HepG2 (cell line): ENCODE results near the gene NCAPD2. TPM values are rescaled to one million over a fixed set of nuclear protein-coding genes. Genes with fewer than 3 reads are reported as not detected.

Experiments
- ELF3 ChIP-seq: IDR thresholded peaks from 2 replicates; pipeline ENCODE4 v1.6.1; 2016; ENCODE audit warnings: missing genetic modification reagents, missing compliant biosample characterization
- FLYWCH1 ChIP-seq: sonication (generic); formaldehyde crosslinking; IDR thresholded peaks from 2 replicates; pipeline ENCODE4 v1.8.1; 2023; ENCODE audit warnings: mild to moderate bottlenecking, missing genetic modification reagents
- FOXK2 ChIP-seq: fragments of 450-650 bp; IDR thresholded peaks from 2 replicates; pipeline ENCODE4 v1.6.1; 2016
- FOXP1 ChIP-seq, 2 experiments: fragments of 450-650 bp in 1 of 2; IDR thresholded peaks; 2 replicates each; pipeline ENCODE4 v1.6.1; 2017 to 2018; ENCODE audit warnings: antibody characterized with exemption in 1 of 2
- KDM2A ChIP-seq: sonication (generic); formaldehyde crosslinking; IDR thresholded peaks from 2 replicates; pipeline ENCODE4 v1.4.0; 2020; ENCODE audit warnings: low read depth, missing genetic modification reagents, borderline replicate concordance
- KLF15 ChIP-seq: sonication (generic); formaldehyde crosslinking; IDR thresholded peaks from 2 replicates; pipeline ENCODE4 v1.8.1; 2023; ENCODE audit warnings: borderline replicate concordance, mild to moderate bottlenecking, inconsistent platforms, missing genetic modification reagents, mixed read lengths
- MTA1 ChIP-seq: sonication (generic); formaldehyde crosslinking; IDR thresholded peaks from 2 replicates; pipeline ENCODE4 v1.4.0; 2020; ENCODE audit warnings: missing genetic modification reagents, mild to moderate bottlenecking, borderline replicate concordance
- PHF8 ChIP-seq: sonication (generic); formaldehyde crosslinking; IDR thresholded peaks from 2 replicates; pipeline ENCODE4 v1.5.0; 2020; ENCODE audit warnings: missing genetic modification reagents
- SYNCRIP ChIP-seq: fragments of 200-400 bp; formaldehyde crosslinking; IDR thresholded peaks from 2 replicates; pipeline ENCODE4 v1.6.1; 2018; ENCODE audit warnings: mild to moderate bottlenecking, low read depth, low read length; ENCODE audit not compliant: insufficient read depth
- TAF1 ChIP-seq: sonication (generic); formaldehyde crosslinking; IDR thresholded peaks from 2 replicates; pipeline ENCODE4 v1.4.0; 2020; ENCODE audit warnings: missing genetic modification reagents
- TARDBP ChIP-seq: sonication (generic); formaldehyde crosslinking; IDR thresholded peaks from 2 replicates; pipeline ENCODE4 v1.8.0; 2022; ENCODE audit warnings: mild to moderate bottlenecking, missing genetic modification reagents
- ZNF205 ChIP-seq: IDR thresholded peaks from 2 replicates; pipeline ENCODE4 v1.6.1; 2018; ENCODE audit warnings: missing biosample characterization, missing genetic modification reagents
- ZNF263 ChIP-seq: sonication (generic); formaldehyde crosslinking; IDR thresholded peaks from 2 replicates; pipeline ENCODE4 v1.4.0; 2020; ENCODE audit warnings: missing genetic modification reagents
- ZNF335 ChIP-seq: sonication (generic); formaldehyde crosslinking; IDR thresholded peaks from 2 replicates; pipeline ENCODE4 v1.4.0; 2020; ENCODE audit warnings: missing genetic modification reagents
- ZNF770 ChIP-seq: sonication (generic); formaldehyde crosslinking; IDR thresholded peaks from 2 replicates; pipeline ENCODE4 v1.5.0; 2020; ENCODE audit warnings: mild to moderate bottlenecking, missing genetic modification reagents
- polyA plus RNA-seq, 8 experiments: library from polyadenylated mRNA; depleted of rRNA in 3 of 8; stranded (reverse) in 7 of 8; unstranded in 1 of 8; fragments of >200 nt; fragmentation: Illumina TruSeq in 4 of 8; extraction: Trizol in 4 of 8; gene quantifications; 2 replicates each; pipeline versions ENCODE4 v1.2.1 to v1.2.3, GENCODE V29; 2011 to 2016; ENCODE audit warnings: low read depth in 4 of 8, missing spikeins in 1 of 8, mixed read lengths in 1 of 8; ENCODE audit not compliant: insufficient read depth in 1 of 8
- total RNA-seq, 5 experiments: library from RNA; depleted of rRNA; stranded (reverse); fragments of >200 nt; fragmentation: Illumina TruSeq; extraction: Trizol; gene quantifications; 2 replicates each; pipeline ENCODE4 v1.2.3, GENCODE V29; 2016; ENCODE audit warnings: low read depth in 1 of 5
- TF ChIP-seq, protein P1 (sequence below): sonication (generic); formaldehyde crosslinking; IDR thresholded peaks from 2 replicates; pipeline ENCODE4 v1.4.0; 2020; ENCODE audit warnings: missing genetic modification reagents, borderline replicate concordance
- TF ChIP-seq, protein P2 (sequence below): sonication (generic); formaldehyde crosslinking; IDR thresholded peaks from 2 replicates; pipeline ENCODE4 v1.4.0; 2020; ENCODE audit warnings: missing genetic modification reagents, borderline replicate concordance
- TF ChIP-seq, protein P3 (sequence below): sonication (generic); formaldehyde crosslinking; IDR thresholded peaks from 2 replicates; pipeline ENCODE4 v1.4.0; 2020; ENCODE audit warnings: missing genetic modification reagents, borderline replicate concordance

NCAPD2 gene
- total and polyA plus RNA-seq, 2 of the 13 experiments (the other 11 are each of a cell fraction or from before 2014, with no cell fraction given) = 51.1 to 65.6 TPM

DNA sequence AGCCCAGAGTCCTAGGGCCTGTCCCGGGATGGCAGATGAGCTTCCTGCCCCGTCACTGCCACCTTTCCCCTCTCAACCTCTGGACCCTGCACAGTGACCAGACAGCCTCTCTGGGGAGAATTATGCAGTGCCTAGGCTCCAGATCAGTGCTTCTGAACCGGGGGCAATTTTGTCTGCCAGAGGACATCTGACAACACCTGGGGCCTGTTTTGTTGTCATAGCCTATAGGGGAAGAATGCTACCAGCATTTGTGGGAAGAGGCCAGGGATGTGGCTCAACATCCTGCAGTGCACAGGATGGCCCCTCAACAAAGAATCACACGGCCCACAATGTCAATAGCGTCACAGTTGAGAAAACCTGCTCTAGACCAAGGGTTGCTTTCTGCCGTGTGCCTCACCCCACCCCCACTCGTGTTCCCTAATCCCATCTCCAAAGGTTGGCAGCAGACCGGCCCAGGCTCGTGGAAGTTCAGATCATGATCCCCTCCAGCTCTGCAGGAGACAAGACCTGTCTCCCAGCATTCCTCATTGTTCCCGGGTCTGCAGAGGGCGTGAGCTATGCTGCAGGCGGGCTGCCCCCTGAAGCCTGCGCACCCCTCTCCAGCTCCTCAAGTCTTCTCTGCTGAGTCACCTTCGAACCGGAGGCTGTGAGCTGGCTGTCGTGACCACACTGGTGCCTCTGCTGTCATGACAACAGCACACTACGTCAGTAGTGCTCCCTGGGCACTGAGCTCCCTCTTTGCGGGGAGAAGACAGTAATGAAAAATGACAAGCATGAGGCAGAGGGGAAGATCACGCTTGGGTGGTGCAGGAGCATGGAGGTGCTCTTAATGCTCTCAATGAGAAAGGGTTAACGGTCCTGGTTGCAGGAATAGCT, 38.4 kb downstream of the NCAPD2 start (continued):
- TF ChIP-seq, protein P1, sequence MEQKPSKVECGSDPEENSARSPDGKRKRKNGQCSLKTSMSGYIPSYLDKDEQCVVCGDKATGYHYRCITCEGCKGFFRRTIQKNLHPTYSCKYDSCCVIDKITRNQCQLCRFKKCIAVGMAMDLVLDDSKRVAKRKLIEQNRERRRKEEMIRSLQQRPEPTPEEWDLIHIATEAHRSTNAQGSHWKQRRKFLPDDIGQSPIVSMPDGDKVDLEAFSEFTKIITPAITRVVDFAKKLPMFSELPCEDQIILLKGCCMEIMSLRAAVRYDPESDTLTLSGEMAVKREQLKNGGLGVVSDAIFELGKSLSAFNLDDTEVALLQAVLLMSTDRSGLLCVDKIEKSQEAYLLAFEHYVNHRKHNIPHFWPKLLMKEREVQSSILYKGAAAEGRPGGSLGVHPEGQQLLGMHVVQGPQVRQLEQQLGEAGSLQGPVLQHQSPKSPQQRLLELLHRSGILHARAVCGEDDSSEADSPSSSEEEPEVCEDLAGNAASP (CRISPR knock-in tag) = no peak; the same call in 1 of the 2 replicates
- TF ChIP-seq, protein P2, sequence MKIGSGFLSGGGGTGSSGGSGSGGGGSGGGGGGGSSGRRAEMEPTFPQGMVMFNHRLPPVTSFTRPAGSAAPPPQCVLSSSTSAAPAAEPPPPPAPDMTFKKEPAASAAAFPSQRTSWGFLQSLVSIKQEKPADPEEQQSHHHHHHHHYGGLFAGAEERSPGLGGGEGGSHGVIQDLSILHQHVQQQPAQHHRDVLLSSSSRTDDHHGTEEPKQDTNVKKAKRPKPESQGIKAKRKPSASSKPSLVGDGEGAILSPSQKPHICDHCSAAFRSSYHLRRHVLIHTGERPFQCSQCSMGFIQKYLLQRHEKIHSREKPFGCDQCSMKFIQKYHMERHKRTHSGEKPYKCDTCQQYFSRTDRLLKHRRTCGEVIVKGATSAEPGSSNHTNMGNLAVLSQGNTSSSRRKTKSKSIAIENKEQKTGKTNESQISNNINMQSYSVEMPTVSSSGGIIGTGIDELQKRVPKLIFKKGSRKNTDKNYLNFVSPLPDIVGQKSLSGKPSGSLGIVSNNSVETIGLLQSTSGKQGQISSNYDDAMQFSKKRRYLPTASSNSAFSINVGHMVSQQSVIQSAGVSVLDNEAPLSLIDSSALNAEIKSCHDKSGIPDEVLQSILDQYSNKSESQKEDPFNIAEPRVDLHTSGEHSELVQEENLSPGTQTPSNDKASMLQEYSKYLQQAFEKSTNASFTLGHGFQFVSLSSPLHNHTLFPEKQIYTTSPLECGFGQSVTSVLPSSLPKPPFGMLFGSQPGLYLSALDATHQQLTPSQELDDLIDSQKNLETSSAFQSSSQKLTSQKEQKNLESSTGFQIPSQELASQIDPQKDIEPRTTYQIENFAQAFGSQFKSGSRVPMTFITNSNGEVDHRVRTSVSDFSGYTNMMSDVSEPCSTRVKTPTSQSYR (CRISPR knock-in tag) = peak; percentile 88
- 0 out of 2 replicates have a peak, but pooled peaks have one; percentile 46 for TF ChIP-seq ELF3 (CRISPR knock-in tag)
- peak; percentile 84 for TF ChIP-seq ZNF263
- TF ChIP-seq ZNF335 (CRISPR knock-in tag) = no peak
- TF ChIP-seq KDM2A = peak; percentile 62
- TF ChIP-seq FOXK2 = peak; percentile 27; the same call in 1 of the 2 replicates
- TF ChIP-seq SYNCRIP = no peak
- TF ChIP-seq KLF15 (CRISPR knock-in tag) = no peak
- 0 out of 2 replicates have a peak, but pooled peaks have one; percentile 44 for TF ChIP-seq MTA1 (CRISPR knock-in tag)
- TF ChIP-seq FLYWCH1 (CRISPR knock-in tag) = no peak
- peak; percentile 79 for TF ChIP-seq TARDBP (CRISPR knock-in tag)
- TF ChIP-seq, protein P3, sequence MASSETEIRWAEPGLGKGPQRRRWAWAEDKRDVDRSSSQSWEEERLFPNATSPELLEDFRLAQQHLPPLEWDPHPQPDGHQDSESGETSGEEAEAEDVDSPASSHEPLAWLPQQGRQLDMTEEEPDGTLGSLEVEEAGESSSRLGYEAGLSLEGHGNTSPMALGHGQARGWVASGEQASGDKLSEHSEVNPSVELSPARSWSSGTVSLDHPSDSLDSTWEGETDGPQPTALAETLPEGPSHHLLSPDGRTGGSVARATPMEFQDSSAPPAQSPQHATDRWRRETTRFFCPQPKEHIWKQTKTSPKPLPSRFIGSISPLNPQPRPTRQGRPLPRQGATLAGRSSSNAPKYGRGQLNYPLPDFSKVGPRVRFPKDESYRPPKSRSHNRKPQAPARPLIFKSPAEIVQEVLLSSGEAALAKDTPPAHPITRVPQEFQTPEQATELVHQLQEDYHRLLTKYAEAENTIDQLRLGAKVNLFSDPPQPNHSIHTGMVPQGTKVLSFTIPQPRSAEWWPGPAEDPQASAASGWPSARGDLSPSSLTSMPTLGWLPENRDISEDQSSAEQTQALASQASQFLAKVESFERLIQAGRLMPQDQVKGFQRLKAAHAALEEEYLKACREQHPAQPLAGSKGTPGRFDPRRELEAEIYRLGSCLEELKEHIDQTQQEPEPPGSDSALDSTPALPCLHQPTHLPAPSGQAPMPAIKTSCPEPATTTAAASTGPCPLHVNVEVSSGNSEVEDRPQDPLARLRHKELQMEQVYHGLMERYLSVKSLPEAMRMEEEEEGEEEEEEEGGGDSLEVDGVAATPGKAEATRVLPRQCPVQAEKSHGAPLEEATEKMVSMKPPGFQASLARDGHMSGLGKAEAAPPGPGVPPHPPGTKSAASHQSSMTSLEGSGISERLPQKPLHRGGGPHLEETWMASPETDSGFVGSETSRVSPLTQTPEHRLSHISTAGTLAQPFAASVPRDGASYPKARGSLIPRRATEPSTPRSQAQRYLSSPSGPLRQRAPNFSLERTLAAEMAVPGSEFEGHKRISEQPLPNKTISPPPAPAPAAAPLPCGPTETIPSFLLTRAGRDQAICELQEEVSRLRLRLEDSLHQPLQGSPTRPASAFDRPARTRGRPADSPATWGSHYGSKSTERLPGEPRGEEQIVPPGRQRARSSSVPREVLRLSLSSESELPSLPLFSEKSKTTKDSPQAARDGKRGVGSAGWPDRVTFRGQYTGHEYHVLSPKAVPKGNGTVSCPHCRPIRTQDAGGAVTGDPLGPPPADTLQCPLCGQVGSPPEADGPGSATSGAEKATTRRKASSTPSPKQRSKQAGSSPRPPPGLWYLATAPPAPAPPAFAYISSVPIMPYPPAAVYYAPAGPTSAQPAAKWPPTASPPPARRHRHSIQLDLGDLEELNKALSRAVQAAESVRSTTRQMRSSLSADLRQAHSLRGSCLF (CRISPR knock-in tag) = no peak
- no peak for TF ChIP-seq ZNF770 (CRISPR knock-in tag)
- no peak for TF ChIP-seq PHF8
- peak; percentile 57 for TF ChIP-seq TAF1
- TF ChIP-seq FOXP1 (IDR thresholded peaks at IDR 0.05) = no peak
- TF ChIP-seq FOXP1 (CRISPR knock-in tag; IDR thresholded peaks at IDR 0.05) = peak; percentile 68
- TF ChIP-seq ZNF205 = peak; percentile 21; the same call in 1 of the 2 replicates
